ENCODE results near the gene ZNF526.

GRCh38 chr19:42239544-42240220 is 19.6 kb downstream of the ZNF526 start:
- TF ChIP-seq GABPA (IDR thresholded peaks at IDR 0.05 in 1 of 2, conservative IDR thresholded peaks at IDR 0.05 in 1 of 2) (no peak), ZBTB33 (IDR thresholded peaks at IDR 0.05) (no peak), CTCF (IDR thresholded peaks at IDR 0.05; ENCODE audit: low read depth, low read length, missing input control) (no peak), JUND (IDR thresholded peaks at IDR 0.05) (no peak), TAF1 (conservative IDR thresholded peaks at IDR 0.05) (no peak)
